ENCODE data around the gene CDHR5. TPM values are rescaled to one million over a fixed set of nuclear protein-coding genes. Genes with fewer than 3 reads are reported as not detected.
A peak's percentile ranks its signal among the peaks of the same experiment; 100 is the strongest.
"Not testable (repeated sequence)": the region's sequence is repeated elsewhere in the genome, so short reads cannot be mapped to it uniquely, and the experiment has no call there.

The CDHR5 gene
- total RNA-seq, 1 donor from 2014 or later: not detected

DNA sequence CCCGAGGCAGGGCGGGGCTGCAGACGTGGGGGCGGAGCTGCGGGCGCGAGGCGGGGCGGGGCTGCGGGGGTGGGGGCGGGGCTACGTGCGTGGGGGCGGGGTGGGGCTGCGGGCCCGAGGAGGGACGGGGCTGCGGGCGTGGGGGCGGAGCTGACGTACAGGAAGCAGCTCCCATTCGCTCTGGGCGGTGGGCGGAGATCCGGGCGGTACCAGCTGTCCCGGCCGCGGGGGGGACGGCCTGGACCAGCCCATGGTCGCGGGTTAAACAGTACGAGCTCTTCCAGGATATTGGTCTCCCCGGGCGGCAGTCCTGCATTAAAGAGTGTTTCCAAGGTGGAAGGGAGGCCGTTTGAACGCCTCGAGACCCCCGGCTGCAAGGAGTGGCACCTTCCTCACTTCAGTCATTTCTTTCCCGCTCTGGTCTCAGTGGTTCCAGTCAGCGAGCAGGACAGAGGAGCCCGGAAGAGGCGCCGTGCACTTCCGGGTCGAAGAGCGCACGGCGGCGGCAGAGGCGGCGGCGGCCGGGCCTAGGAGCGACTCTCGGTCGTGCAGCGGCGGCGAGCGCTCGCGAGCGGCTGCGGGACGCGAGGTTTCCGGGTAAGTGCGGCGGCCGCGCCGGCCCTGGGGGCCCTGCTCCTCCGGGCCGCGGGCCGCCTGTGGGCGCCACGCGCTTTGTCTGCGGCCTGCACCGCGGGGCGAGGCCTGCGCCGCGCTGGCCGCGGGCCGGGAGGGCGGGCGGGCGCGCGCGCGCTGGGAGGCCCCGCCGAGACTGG lies 48.6 kb downstream of the CDHR5 start, which contains the start of gene PHRF1:
TSS of gene PHRF1 (plus strand) at position 475 of the 773 bp plus-strand sequence. CDS start 5,043 bp downstream, outside the sequence.
- peak; percentile 96 for DNase-seq

DNA sequence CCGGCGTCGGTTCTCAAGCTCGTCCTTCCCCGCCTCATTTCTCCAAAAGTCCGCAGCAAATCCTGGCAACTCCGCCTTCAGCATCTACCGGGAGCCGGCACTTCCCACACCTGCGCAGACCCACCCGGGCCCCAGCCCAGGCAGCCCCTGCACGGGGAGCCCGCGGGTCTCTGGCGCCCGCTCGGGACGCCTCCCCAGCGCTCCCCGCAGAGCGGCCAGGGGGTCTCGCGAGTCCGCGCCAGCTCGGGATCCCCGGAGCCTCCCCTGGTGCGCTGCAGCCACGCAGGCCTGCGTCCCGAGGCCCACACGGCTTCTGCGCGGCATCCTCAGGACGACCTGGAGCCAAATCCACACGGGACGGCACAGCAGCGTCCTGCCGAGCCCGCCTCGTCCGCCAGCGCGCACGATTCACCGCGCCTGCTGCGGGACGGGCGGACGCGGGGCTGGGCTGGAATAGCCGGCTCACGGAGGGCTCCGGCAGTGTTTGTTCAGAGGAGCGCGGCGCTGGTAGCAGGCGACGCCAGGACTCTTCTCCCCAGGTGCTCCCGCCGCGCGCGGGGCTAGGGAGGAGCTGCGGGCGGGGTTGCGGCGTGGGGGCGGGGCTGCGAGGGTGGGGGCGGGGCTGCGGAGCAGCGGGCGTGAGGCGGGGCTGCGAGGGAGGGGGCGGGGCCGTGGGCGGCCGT lies 49.3 kb downstream of the CDHR5 start:
- TF ChIP-seq, protein P1, sequence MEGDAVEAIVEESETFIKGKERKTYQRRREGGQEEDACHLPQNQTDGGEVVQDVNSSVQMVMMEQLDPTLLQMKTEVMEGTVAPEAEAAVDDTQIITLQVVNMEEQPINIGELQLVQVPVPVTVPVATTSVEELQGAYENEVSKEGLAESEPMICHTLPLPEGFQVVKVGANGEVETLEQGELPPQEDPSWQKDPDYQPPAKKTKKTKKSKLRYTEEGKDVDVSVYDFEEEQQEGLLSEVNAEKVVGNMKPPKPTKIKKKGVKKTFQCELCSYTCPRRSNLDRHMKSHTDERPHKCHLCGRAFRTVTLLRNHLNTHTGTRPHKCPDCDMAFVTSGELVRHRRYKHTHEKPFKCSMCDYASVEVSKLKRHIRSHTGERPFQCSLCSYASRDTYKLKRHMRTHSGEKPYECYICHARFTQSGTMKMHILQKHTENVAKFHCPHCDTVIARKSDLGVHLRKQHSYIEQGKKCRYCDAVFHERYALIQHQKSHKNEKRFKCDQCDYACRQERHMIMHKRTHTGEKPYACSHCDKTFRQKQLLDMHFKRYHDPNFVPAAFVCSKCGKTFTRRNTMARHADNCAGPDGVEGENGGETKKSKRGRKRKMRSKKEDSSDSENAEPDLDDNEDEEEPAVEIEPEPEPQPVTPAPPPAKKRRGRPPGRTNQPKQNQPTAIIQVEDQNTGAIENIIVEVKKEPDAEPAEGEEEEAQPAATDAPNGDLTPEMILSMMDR (IDR thresholded peaks at IDR 0.05; ENCODE audit: partially characterized antibody, unreplicated experiment): no peak
- Mint-ChIP-seq H3K36me3 (ENCODE audit: unreplicated experiment) (no peaks in the 10 kb centered on the region), H3K9me3 (ENCODE audit: unreplicated experiment) (peaks cover 12% of the 10 kb centered on the region), H3K27me3 (ENCODE audit: unreplicated experiment) (peaks cover 19% of the 10 kb centered on the region), H3K4me3 (ENCODE audit: unreplicated experiment) (peak overlapping the region; percentile 89), H3K4me1 (ENCODE audit: low read depth, unreplicated experiment) (peaks cover 22% of the 10 kb centered on the region), H3K27ac (ENCODE audit: unreplicated experiment) (peak overlapping the region; percentile 55)
- no peak for DNase-seq

More for the DNA sequence above, 48.6 kb downstream of the CDHR5 start, which contains the start of gene PHRF1:
- peaks cover 12% of the 10 kb centered on the region for H3K9me3 Mint-ChIP-seq (ENCODE audit: unreplicated experiment)
- H3K4me1 Mint-ChIP-seq (ENCODE audit: low read depth, unreplicated experiment): peaks cover 24% of the 10 kb centered on the region
- no peaks in the 10 kb centered on the region for H3K36me3 Mint-ChIP-seq (ENCODE audit: unreplicated experiment)
- H3K27me3 Mint-ChIP-seq (ENCODE audit: unreplicated experiment): peaks cover 16% of the 10 kb centered on the region
- H3K4me3 Mint-ChIP-seq (ENCODE audit: unreplicated experiment): peak within 1 kb of the TSS; percentile 97
- H3K27ac Mint-ChIP-seq (ENCODE audit: unreplicated experiment): peak within 1 kb of the TSS; percentile 99
- TF ChIP-seq, protein P1 (IDR thresholded peaks at IDR 0.05; ENCODE audit: partially characterized antibody, unreplicated experiment): no peak

DNA sequence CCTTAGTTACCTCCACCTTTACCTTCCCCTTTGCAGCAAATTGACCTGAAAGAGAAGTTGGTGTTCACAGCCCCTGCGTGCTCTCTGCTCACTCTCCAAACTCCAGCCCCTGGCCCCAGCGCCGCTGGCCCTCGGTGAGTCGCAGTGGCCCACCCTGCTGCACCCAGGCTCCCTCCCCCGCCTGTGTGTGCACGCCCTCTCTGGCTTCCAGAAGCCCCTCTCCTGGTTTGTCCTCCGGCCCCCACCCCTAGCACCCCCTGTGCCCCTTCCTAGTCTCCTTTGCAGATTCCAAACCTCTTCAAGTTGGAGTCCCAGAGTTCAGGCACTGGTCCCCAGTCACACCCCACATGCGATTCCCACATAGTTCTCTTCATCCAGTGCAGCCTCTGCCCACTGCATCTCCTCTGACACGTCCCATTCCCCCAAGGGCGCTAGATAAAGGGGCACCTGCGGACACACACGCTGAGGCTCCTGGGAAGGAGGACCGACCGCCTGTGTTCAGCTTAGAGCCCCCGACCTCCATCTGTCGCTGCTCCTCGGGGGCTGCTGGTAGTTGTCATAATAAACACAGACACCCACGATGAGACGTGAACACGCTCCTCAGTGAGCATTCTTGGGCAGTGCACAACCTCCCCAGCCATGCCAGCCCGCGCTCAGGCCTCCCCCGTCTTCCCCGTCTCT lies 50.0 kb downstream of the CDHR5 start:
- Mint-ChIP-seq H3K4me1 (ENCODE audit: low read depth, unreplicated experiment) (peaks cover 22% of the 10 kb centered on the region), H3K27me3 (ENCODE audit: unreplicated experiment) (peaks cover 19% of the 10 kb centered on the region), H3K36me3 (ENCODE audit: unreplicated experiment) (no peaks in the 10 kb centered on the region), H3K9me3 (ENCODE audit: unreplicated experiment) (peaks cover 12% of the 10 kb centered on the region), H3K27ac (ENCODE audit: unreplicated experiment) (peak overlapping the region; percentile 55), H3K4me3 (ENCODE audit: unreplicated experiment) (peak overlapping the region; percentile 89)
- no peak for DNase-seq
- TF ChIP-seq, protein P1 (IDR thresholded peaks at IDR 0.05; ENCODE audit: partially characterized antibody, unreplicated experiment): no peak

DNA sequence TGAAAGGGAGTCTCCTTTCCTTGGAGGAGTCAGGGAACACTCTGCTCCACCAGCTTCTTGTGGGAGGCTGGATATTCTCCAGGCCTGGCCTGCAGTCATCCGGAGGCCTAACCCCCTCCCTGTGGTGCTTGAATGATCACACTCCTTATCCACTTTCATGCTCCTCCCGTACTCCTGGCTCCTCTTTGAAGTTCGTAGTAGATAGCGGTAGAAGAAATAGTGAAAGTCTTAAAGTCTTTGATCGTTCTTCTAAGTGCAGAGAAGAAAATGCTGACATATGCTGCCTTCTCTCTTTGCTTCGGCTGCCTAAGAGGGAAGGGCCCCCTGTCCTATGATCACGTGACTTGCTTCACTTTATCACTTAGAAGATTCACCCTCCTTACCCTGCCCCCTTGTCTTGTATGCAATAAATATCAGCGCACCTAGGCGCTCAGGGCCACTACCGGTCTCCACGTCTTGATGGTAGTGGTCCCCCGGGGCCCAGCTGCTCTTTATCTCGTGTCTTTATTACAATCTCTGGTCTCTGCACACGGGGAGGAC lies 50.7 kb downstream of the CDHR5 start:
- peak overlapping the region; percentile 89 for H3K4me3 Mint-ChIP-seq (ENCODE audit: unreplicated experiment)
- H3K27me3 Mint-ChIP-seq (ENCODE audit: unreplicated experiment): peaks cover 21% of the 10 kb centered on the region
- H3K4me1 Mint-ChIP-seq (ENCODE audit: low read depth, unreplicated experiment): peaks cover 17% of the 10 kb centered on the region

DNA sequence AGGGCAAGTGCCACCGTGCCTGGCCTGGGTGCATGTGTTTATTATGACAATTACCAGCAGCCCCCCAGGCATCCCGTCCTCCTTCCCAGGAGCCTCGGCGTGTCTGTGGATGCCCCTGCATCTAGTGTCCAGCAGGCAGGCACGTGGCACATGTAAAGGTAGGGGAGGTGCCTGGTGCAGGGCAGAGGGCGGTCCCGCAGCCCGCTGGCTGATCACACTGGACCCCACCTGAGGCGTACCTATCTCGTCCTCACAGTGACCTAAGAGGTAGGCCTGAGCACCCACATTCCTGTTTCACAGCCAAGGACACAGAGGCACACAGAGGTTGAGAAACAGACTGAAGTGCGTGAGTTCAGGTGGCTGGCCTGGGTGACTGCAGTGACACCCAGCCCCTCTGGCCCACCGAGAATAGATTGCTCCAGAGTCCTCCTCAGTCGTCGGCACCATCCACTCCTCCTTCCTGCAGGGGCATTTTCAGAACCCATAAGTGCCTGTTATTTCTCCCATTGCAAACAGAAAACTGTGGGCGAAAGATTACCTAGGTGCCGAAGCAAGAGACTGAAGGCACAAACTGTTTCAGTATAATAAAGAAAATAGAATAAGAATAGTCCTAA lies 51.5 kb downstream of the CDHR5 start:
- Mint-ChIP-seq H3K4me1 (ENCODE audit: low read depth, unreplicated experiment) (peaks cover 17% of the 10 kb centered on the region), H3K27ac (ENCODE audit: unreplicated experiment) (no peak overlapping the region), H3K9me3 (ENCODE audit: unreplicated experiment) (peaks cover 12% of the 10 kb centered on the region), H3K27me3 (ENCODE audit: unreplicated experiment) (peaks cover 22% of the 10 kb centered on the region), H3K4me3 (ENCODE audit: unreplicated experiment) (no peak overlapping the region), H3K36me3 (ENCODE audit: unreplicated experiment) (no peaks in the 10 kb centered on the region)
- TF ChIP-seq, protein P1 (IDR thresholded peaks at IDR 0.05; ENCODE audit: partially characterized antibody, unreplicated experiment): no peak
- no peak for DNase-seq

More for the DNA sequence above, 50.7 kb downstream of the CDHR5 start:
- not testable (repeated sequence) for H3K27ac Mint-ChIP-seq (ENCODE audit: unreplicated experiment); DNase-seq; H3K36me3 Mint-ChIP-seq (ENCODE audit: unreplicated experiment)
- peaks cover 12% of the 10 kb centered on the region for H3K9me3 Mint-ChIP-seq (ENCODE audit: unreplicated experiment)

Measured in glutamatergic neuron (in vitro differentiated cells).